HG03064 (cell line): ENCODE measurements around the gene TANGO2.

Experiments used
- ATAC-seq: cut with Tn5 transposase; IDR thresholded peaks from one replicate; pipeline ENCODE4 v1.9.1; 2021; ENCODE audit warnings: low read depth; ENCODE audit not compliant: unreplicated experiment

The TANGO2 gene

DNA sequence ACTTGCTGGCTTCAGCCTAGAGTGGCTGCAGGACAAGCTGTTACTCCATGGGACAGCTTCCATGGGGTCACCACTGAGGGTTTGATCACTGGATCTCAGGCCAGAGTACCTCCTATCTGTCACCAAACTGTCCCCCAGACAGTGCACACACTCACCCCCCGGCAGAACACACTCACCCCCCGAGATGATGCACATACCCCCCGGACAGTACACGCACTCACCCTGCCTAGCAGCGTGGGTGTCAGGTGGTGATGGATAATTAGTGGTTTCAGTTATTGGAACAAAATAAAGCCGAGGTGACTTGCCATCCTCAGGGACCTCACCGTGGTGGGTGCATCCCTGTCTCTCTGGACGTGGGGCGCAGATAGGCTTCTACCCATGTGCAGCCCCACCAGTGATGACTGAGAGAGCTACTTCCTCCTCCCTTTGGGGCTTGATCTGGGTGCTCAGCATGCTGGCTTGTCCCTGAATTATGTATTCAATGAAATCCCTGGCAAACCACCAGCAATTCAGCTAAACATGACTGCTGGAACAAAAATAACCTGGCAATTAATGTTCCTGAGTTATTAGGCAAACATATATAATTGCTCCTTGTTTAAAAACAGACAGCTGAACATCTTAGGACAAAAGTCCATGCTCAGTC lies 18.9 kb downstream of the TANGO2 start:
- ATAC-seq, result no peak

DNA sequence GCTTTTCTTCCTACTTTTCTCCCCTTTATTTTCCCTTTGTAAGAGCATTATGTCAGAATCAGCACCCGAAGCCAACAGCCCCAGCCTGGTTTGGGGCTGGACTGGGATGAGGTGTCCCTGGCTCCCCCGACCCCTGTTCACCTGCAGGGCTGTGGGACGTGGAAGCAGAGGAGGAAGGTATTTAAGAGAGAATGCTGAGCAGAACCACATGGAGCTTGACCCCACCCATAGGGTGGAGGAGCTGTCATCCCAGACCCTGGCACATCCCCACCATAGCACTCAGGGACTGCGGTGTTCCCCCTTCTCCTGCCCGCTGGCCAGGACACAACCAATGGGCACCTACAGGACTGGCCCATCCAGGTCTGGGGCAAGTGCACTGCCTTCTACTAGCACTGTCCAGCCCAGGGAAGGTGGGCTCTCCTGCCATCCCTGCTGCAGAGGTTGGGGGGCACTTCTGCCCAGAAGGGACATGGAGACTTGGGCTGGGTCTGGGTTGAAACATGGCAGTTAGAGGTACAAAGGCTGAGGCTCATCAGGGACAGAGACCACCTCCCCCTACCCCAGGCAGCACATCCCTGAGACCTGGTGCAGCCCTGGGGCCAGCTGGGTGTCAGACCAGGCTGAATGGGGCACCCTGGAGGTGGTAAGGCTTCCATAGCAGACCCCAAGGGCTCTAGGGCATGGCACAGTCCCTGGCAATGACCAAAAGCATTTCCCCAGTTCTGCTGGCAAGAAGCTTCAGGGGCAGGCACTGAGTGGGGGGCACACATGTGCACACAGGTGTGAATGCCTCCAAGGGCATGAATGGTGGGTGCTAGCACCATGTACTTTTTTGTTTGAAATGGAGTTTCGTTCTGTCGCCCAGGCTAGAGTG lies 19.7 kb downstream of the TANGO2 start:
- ATAC-seq, result no peak

GRCh38 chr22:20043057-20043996 lies 22.4 kb downstream of the TANGO2 start:
- ATAC-seq, result no peak

GRCh38 chr22:20043997-20044342 lies 23.1 kb downstream of the TANGO2 start:
- ATAC-seq, result no peak

GRCh38 chr22:20044495-20045151 lies 23.7 kb downstream of the TANGO2 start:
- ATAC-seq, result no peak

- ATAC-seq, result no peak
These were observed 25.8 kb downstream of the TANGO2 start for GRCh38 chr22:20046730-20047129.

GRCh38 chr22:20051927-20052308 lies 31.0 kb downstream of the TANGO2 start:
- ATAC-seq, result no peak

DNA sequence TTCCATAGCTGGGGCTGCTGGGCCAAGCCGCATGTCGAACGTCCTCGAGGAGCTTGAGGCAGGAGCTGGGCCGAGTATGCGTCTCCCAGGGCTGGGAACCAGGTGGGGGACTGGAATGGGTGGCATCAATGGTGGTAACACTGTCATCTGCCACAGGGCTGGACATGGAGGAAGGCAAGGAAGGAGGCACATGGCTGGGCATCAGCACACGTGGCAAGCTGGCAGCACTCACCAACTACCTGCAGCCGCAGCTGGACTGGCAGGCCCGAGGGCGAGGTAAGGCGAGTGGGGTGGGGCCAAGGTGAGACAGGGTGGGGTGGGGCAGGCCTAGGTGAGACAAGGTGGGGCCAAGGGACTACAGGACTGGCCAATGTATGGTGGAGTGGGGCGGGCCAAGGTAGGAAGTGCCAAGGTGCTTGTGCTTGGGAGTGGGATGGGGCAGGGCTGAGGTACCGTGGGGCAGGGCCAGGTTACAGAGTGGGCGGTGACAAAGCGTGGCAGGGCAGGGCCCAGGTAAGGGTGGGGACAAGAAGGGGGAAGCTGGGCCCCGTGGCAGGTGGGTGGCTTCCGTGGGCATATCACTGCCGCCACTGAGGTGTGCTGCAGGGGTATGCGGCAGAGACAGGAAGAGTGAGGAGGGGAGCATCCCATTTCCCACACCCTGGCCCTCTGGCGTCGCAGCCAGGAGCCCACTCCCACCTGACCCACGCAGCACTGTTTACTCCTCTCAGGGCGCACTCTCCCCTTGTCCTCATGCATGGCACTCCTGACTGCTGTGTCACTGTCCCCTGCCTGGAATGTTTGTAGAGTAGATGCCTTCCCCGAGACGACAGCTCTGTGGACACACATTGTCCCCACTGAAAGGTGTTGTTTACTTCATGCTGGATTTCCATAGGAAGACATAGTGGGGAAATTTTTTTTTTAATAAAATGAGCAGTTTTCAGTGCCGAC lies 31.7 kb downstream of the TANGO2 start:
- ATAC-seq, result no peak

DNA sequence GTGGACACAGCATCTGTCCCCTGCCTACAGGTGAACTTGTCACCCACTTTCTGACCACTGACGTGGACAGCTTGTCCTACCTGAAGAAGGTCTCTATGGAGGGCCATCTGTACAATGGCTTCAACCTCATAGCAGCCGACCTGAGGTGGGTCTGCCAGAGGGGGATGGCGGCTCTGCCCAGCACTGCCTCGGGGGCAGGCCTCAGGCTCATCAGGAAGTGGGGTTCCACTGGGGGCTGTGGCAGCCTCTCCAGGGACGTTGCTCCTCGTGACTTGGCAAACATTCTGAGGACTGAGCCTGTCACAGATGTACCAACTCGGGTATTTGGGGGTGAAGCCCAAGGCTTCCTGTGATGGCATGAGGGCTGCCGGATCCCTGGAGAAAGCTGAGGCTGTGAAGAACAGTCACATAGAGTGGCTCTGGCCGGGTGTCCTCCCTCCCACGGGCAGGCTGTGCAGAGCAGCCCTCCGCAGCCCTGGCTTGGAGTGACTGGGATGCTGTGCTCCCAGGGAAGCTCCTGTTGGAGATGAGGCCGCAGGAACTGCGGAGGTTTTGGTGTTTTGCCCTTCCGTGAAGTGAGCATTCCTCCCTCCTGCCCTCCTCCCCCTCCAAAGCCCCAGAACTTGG lies 32.6 kb downstream of the TANGO2 start:
- ATAC-seq, result no peak

- no peak for ATAC-seq
These were observed 33.1 kb downstream of the TANGO2 start for GRCh38 chr22:20054034-20054427.

DNA sequence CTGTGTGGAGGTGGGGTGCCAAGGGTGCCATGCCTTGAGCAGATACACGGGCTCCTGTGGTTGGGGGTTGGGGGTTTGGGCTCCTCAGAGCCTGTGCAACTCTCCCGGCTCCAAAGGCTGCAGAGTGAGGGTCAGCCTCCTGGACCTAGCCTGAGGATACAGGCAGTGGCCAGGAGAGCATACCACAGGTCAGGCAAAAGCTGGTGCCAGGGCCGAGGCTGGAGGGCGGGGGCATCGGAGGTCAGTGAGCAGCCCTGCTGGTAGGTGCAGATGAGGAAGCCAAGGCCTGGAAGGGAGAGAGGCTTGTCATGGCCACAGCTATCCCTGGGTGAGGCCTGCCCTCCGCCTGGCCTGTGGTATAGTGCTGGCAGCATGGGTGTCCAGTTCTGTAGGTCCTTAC lies 33.6 kb downstream of the TANGO2 start:
- no peak for ATAC-seq

DNA sequence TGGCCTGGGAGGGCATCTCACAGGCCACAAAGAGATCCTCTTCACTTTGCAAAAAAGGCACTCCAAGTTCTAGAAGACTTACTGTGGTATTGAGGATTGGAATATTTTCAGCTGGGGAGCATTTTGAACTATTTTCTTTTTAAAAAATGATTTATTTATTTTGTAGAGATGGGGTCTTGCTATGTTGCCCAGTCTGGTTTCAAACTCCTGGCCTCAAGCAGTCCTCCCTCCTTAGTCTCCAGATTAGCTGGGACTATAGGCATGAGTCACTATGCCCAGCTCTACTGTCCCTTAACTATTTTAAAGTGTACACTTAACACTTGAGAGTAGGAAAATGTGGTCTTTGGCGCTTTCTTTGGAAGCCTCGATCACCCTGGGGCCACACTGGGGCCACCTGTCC lies 34.2 kb downstream of the TANGO2 start:
- no peak for ATAC-seq

GRCh38 chr22:20055654-20056053 lies 34.7 kb downstream of the TANGO2 start:
- no peak for ATAC-seq

GRCh38 chr22:20056161-20056560 lies 35.3 kb downstream of the TANGO2 start:
- ATAC-seq, result no peak

GRCh38 chr22:20056696-20057386 lies 35.9 kb downstream of the TANGO2 start:
- ATAC-seq, result no peak

DNA sequence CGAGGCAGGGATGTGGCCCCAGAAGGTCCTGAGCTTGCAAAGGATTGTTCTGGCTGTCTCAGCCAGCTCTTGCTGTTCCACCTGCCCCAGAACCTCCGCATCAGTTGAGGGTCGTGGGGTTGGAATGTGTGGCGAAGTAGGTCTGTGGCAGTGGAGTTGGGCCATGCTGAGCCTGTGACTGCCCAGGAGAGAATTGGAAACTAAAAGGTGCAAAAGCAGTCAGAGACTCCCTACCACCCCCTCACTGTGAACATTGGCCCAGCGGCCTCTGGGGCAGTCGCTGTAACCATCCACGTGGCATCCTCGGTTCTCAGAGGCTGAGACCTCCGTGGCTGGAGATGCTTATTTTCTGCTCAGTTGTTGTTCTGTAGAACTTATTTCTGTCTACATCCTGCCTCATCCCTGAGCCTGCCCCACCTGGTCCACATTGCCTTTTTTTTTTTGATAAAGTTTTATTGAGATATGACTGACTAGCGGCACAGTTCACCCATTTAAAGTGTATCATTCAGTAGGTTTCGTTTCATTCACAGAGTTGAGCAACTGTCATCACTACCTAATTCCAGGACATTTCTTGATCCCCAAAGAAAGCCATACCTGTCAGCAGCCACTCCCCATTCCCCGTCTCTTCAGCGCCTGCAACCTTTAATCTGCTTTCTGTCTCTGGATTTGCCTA lies 36.8 kb downstream of the TANGO2 start:
- ATAC-seq, result no peak

DNA sequence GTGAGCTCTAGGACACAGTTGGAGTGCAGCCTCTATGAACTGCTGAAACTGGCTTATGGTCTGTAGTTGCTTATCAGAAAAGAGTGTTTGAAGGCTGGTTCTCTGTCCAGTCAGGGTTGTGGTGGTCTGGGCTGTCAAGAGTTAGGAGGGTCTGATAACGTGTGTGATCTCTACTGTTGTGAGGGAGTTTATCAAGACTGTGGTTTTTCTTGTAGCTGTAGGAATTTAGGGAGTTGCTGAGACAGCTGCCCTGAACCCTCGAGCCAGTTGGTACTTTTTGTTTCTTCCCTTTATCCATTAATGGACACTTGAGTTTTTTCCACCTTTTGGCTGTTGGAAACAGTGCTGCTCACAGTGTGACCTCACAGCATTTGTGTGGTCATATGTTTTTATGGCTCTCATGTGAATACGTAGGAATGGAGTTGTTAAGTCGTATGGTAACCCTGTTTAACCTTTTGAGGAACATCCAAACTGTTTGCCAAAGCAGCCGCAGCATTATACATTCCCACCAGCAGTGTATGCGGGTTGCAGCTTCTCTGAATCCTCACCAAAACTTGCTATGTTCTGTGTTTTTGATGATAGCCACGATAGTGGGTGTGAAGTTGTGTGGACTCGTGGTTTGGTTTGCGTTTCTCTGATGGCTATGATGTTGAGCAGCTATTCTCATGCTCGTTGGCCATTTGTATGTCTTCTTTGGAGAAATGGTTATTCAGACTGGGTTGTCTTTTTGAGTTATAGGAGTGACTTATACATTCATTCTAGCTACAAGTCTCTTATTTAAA lies 38.3 kb downstream of the TANGO2 start:
- ATAC-seq, result no peak
